IMR-90 (cell line): Measurements from ENCODE around the gene CPNE1. TPM values are rescaled to one million over a fixed set of nuclear protein-coding genes. Genes with fewer than 3 reads are reported as not detected.

Source experiments
- ATAC-seq: fragments of 200-7000 bp; cut with Tn5 transposase; 2 replicates; pipeline ENCODE4 v1.9.1; 2020; ENCODE audit warnings: low read depth, mild to moderate bottlenecking, moderate library complexity
- BruUV-seq: library from RNA; stranded (reverse); fragments of 400-500 nt; replicated peaks from 2 replicates; lab custom pipeline; 2021; lab: Mats Ljungman, UMichigan
- CTCF ChIA-PET: fragments of 300-600 bp; formaldehyde crosslinking; extraction: SDS; loops from one replicate; lab custom pipeline; 2021; ENCODE audit warnings: antibody characterized with exemption; lab: Yijun Ruan, JAX
- POLR2A ChIA-PET: fragments of 300-600 bp; sonication (Branson Sonifier 250); formaldehyde crosslinking; loops from one replicate; lab custom pipeline; 2022; ENCODE audit warnings: antibody characterized with exemption; ENCODE audit not compliant: unreplicated experiment; lab: Charles Lee
- DNase-seq: peaks from one replicate; pipeline ENCODE4 v3.0.0; 2013
- H2AFZ ChIP-seq: replicated peaks from 2 replicates; pipeline ENCODE3; 2013; ENCODE audit warnings: low read length, mild to moderate bottlenecking; ENCODE audit not compliant: poor library complexity
- H2AK5ac ChIP-seq: 2 replicates; pipeline ENCODE4 v1.6.1; 2013; ENCODE audit warnings: low read depth, low read length, inconsistent platforms
- H2AK9ac ChIP-seq: replicated peaks from 2 replicates; pipeline ENCODE3; 2013; ENCODE audit warnings: mild to moderate bottlenecking, low read depth, low read length, moderate library complexity; ENCODE audit not compliant: poor library complexity
- H2BK120ac ChIP-seq: 2 replicates; pipeline ENCODE4 v1.6.1; 2013; ENCODE audit warnings: low read depth, low read length, inconsistent platforms
- H2BK15ac ChIP-seq: 3 replicates; pipeline ENCODE4 v1.6.1; 2013; ENCODE audit warnings: low read depth, low read length, inconsistent platforms
- H2BK20ac ChIP-seq: 2 replicates; pipeline ENCODE4 v1.6.1; 2013; ENCODE audit warnings: low read depth, mild to moderate bottlenecking, inconsistent platforms, low read length, moderate library complexity
- H2BK5ac ChIP-seq: 2 replicates; pipeline ENCODE4 v1.6.1; 2013; ENCODE audit warnings: mild to moderate bottlenecking, low read depth, low read length, inconsistent platforms; ENCODE audit not compliant: poor library complexity, severe bottlenecking
- H3K14ac ChIP-seq: replicated peaks from 2 replicates; pipeline ENCODE4 v1.6.1; 2013; ENCODE audit warnings: low read depth, low read length, inconsistent platforms
- H3K18ac ChIP-seq: 2 replicates; pipeline ENCODE4 v1.6.1; 2013; ENCODE audit warnings: low read depth, low read length, control low read depth
- H3K23ac ChIP-seq: 2 replicates; pipeline ENCODE4 v1.6.1; 2013; ENCODE audit warnings: low read depth, low read length, inconsistent platforms
- H3K27ac ChIP-seq: 2 replicates; pipeline ENCODE4 v1.5.1; 2013; ENCODE audit warnings: mild to moderate bottlenecking, control low read depth, low read length; ENCODE audit not compliant: insufficient read depth
- H3K27me3 ChIP-seq: 2 replicates; pipeline ENCODE4 v1.6.1; 2013; ENCODE audit warnings: low read length; ENCODE audit not compliant: control insufficient read depth, insufficient read depth
- H3K36me3 ChIP-seq: 2 replicates; pipeline ENCODE4 v1.6.1; 2013; ENCODE audit warnings: low read length, mixed read lengths; ENCODE audit not compliant: control insufficient read depth, insufficient read depth
- H3K4ac ChIP-seq: 2 replicates; pipeline ENCODE4 v1.6.1; 2013; ENCODE audit warnings: low read depth, low read length, inconsistent platforms
- H3K4me1 ChIP-seq: 2 replicates; pipeline ENCODE4 v1.6.1; 2013; ENCODE audit warnings: low read length, mixed read lengths; ENCODE audit not compliant: control insufficient read depth, insufficient read depth
- H3K4me2 ChIP-seq: 2 replicates; pipeline ENCODE4 v1.6.1; 2013; ENCODE audit warnings: low read depth, mild to moderate bottlenecking, control low read depth, low read length, moderate library complexity
- H3K4me3 ChIP-seq: 2 replicates; pipeline ENCODE4 v1.5.1; 2013; ENCODE audit warnings: low read depth, mild to moderate bottlenecking, control low read depth, low read length, moderate library complexity; ENCODE audit not compliant: insufficient read depth
- H3K56ac ChIP-seq: 2 replicates; pipeline ENCODE4 v1.6.1; 2013; ENCODE audit warnings: low read length, inconsistent platforms; ENCODE audit not compliant: insufficient read depth; ENCODE audit errors: extremely low read depth
- H3K79me1 ChIP-seq, 2 experiments: 2 replicates each; pipeline ENCODE4 v1.6.1; 2013; ENCODE audit warnings: low read length in 2 of 2, inconsistent platforms in 1 of 2, low read depth in 1 of 2
- H3K9ac ChIP-seq: 2 replicates; pipeline ENCODE4 v1.6.1; 2013; ENCODE audit warnings: low read depth, low read length, control low read depth
- H3K9me1 ChIP-seq: 2 replicates; pipeline ENCODE4 v1.6.1; 2013; ENCODE audit warnings: low read length, inconsistent platforms; ENCODE audit not compliant: insufficient read depth
- H3K9me3 ChIP-seq: 2 replicates; pipeline ENCODE4 v1.6.1; 2013; ENCODE audit warnings: low read length; ENCODE audit not compliant: control insufficient read depth, insufficient read depth
- H4K20me1 ChIP-seq: 2 replicates; pipeline ENCODE4 v1.6.1; 2013; ENCODE audit warnings: low read length, inconsistent platforms; ENCODE audit not compliant: insufficient read depth
- H4K5ac ChIP-seq: 2 replicates; pipeline ENCODE4 v1.6.1; 2013; ENCODE audit warnings: mild to moderate bottlenecking, low read depth, low read length, control low read depth
- H4K8ac ChIP-seq, 2 experiments: 2 replicates each; pipeline ENCODE4 v1.6.1; 2013; ENCODE audit warnings: low read depth in 2 of 2, low read length in 2 of 2, control low read depth in 1 of 2, inconsistent platforms in 1 of 2
- H4K91ac ChIP-seq: 2 replicates; pipeline ENCODE4 v1.6.1; 2013; ENCODE audit warnings: low read depth, low read length, inconsistent platforms; ENCODE audit not compliant: insufficient read depth
- BHLHE40 ChIP-seq: fragments of 150-350 bp; IDR thresholded peaks from 2 replicates; pipeline ENCODE4 v1.6.1; 2016; ENCODE audit warnings: mild to moderate bottlenecking, low read depth, low read length
- CEBPB ChIP-seq: IDR thresholded peaks from 2 replicates; pipeline ENCODE4 v1.6.1; 2012; ENCODE audit warnings: low read depth, low read length, improper control_type of control experiment
- CHD1 ChIP-seq: IDR thresholded peaks from 2 replicates; pipeline ENCODE4 v1.6.1; 2012; ENCODE audit warnings: low read depth, low read length, improper control_type of control experiment
- FOS ChIP-seq: fragments of 150-350 bp; IDR thresholded peaks from 2 replicates; pipeline ENCODE4 v1.6.1; 2016; ENCODE audit warnings: low read depth, low read length
- MAFK ChIP-seq: IDR thresholded peaks from 2 replicates; pipeline ENCODE4 v1.6.1; 2012; ENCODE audit warnings: low read depth, low read length, improper control_type of control experiment
- MAZ ChIP-seq: IDR thresholded peaks from 2 replicates; pipeline ENCODE4 v1.6.1; 2012; ENCODE audit warnings: low read depth, mild to moderate bottlenecking, low read length, improper control_type of control experiment, moderate library complexity, borderline replicate concordance
- MXI1 ChIP-seq: IDR thresholded peaks from 2 replicates; pipeline ENCODE4 v1.6.1; 2012; ENCODE audit warnings: low read depth, mild to moderate bottlenecking, low read length, moderate library complexity, borderline replicate concordance
- NFE2L2 ChIP-seq: fragments of 150-350 bp; IDR thresholded peaks from 2 replicates; pipeline ENCODE4 v1.6.1; 2016; ENCODE audit warnings: low read depth, mild to moderate bottlenecking, low read length
- POLR2A ChIP-seq: IDR thresholded peaks from 2 replicates; pipeline ENCODE4 v1.6.1; 2012; ENCODE audit warnings: mild to moderate bottlenecking, low read depth, low read length
- RAD21 ChIP-seq: IDR thresholded peaks from 2 replicates; pipeline ENCODE4 v1.6.1; 2012; ENCODE audit warnings: low read length, improper control_type of control experiment
- RCOR1 ChIP-seq: IDR thresholded peaks from 2 replicates; pipeline ENCODE4 v1.6.1; 2012; ENCODE audit warnings: mild to moderate bottlenecking, low read length, improper control_type of control experiment; ENCODE audit not compliant: insufficient replicate concordance
- RFX5 ChIP-seq: IDR thresholded peaks from 2 replicates; pipeline ENCODE4 v1.8.0; 2012; ENCODE audit warnings: low read depth, mild to moderate bottlenecking, low read length, moderate library complexity
- WGBS, 2 experiments: methylation state at CpG; one replicate each; pipeline versions ENCODE4 v1.1.5 to v1.1.7; 2013; ENCODE audit warnings: missing lambda C conversion rate in 2 of 2; ENCODE audit not compliant: insufficient read length in 1 of 2; ENCODE audit errors: extremely low coverage in 2 of 2; 5-methylcytosine and 5-hydroxymethylcytosine counted together
- dilution Hi-C: fragments of 300-500 bp; cut with HindIII; formaldehyde crosslinking; loops from one replicate; pipeline ENCODE4 v1.14.3; 2018; ENCODE audit warnings: low sequenced_read_pairs; ENCODE audit not compliant: unreplicated experiment
- in situ Hi-C: fragments of 300-500 bp; cut with MboI; formaldehyde crosslinking; loops from 3 replicates; pipeline ENCODE4 v1.14.3; 2019; ENCODE audit warnings: low sequenced_read_pairs, inconsistent platforms, mixed read lengths
- intact Hi-C: fragments of 100-400 bp; cut with micrococcal nuclease; formaldehyde crosslinking; loops from 2 replicates; pipeline ENCODE4 v1.10.0; 2022
- polyA plus RNA-seq, 3 experiments: library from polyadenylated mRNA; depleted of rRNA; stranded (reverse); fragments of >200 nt; gene quantifications; 2 replicates each; pipeline ENCODE4 v1.2.3, GENCODE V29; 2012; ENCODE audit warnings: low replicate concordance in 1 of 3
- total RNA-seq: library from RNA; depleted of rRNA; stranded (reverse); fragments of >200 nt; gene quantifications from 2 replicates; pipeline ENCODE4 v1.2.3, GENCODE V29; 2012
- TF ChIP-seq, protein P1 (sequence below): fragments of 150-350 bp; IDR thresholded peaks from 2 replicates; pipeline ENCODE4 v1.6.1; 2016; ENCODE audit warnings: low read depth, mild to moderate bottlenecking, low read length, moderate library complexity, borderline replicate concordance
- TF ChIP-seq, protein P2 (sequence below): fragments of 150-350 bp; IDR thresholded peaks from 2 replicates; pipeline ENCODE4 v1.6.1; 2017; ENCODE audit warnings: mild to moderate bottlenecking, antibody characterized with exemption, low read length, low read depth
- TF ChIP-seq, protein P3 (sequence below): conservative IDR thresholded peaks from 2 replicates; pipeline ENCODE4 v1.5.1; 2012; ENCODE audit warnings: mild to moderate bottlenecking, low read depth, low read length, improper control_type of control experiment

CPNE1 gene
- total and polyA plus RNA-seq, 2 of the 4 experiments (the other 2 are of a cell fraction): 163 to 165 TPM

DNA sequence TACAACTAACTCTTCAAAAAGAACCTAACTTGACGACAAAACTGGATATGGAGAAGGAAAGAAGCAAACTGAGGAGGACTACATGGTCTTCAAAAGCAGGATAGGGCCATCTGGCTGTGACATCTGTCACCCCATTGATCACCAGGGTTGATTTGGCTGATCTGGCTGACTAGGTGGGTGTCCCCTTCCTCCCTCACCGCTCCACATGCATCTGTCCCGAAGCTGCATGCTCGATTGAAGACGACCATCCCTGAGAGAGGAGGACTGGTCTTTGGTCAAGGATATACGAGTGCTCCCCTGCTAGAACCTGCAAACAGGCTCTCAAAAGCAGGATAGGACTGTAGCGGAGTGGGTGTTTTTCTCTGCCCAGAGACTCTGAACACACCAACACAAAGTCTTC, 21.7 kb downstream of the CPNE1 start:
- Histone ChIP-seq H3K14ac (no peak overlapping the region), H4K91ac (no peak overlapping the region), H2BK20ac (no peak overlapping the region), H2BK120ac (no peak overlapping the region), H2BK5ac (no peak overlapping the region), H3K9ac (no peak overlapping the region), H3K79me1 (peaks cover 52 to 94% of the 10 kb centered on the region in 2 experiments), H3K23ac (no peak overlapping the region), H3K27ac (no peak overlapping the region), H3K4ac (no peak overlapping the region), H2AFZ (no peak overlapping the region), H4K8ac (no peak overlapping the region), H3K4me3 (no peak overlapping the region), H3K9me1 (peaks cover 30% of the 10 kb centered on the region), H3K56ac (no peak overlapping the region), H3K36me3 (peaks cover 2% of the 10 kb centered on the region; the same call in 1 of the 2 replicates), H3K4me1 (no peaks in the 10 kb centered on the region), H3K9me3 (no peaks in the 10 kb centered on the region), H2BK15ac (no peak overlapping the region), H4K20me1 (peaks cover 86% of the 10 kb centered on the region), H2AK5ac (no peak overlapping the region), H4K5ac (no peak overlapping the region), H3K4me2 (no peak overlapping the region), H3K27me3 (no peaks in the 10 kb centered on the region), H3K18ac (no peak overlapping the region), H2AK9ac (no peak overlapping the region)
- intact Hi-C loops (no loop called here), dilution Hi-C loops (no loop called here), in situ Hi-C loops (no loop called here)
- CTCF ChIA-PET: no interaction called here
- DNase-seq (no peak), ATAC-seq (no peak)
- no CpG with 5 or more reads among the region's 7 CpGs for WGBS, 2 experiments
- POLR2A ChIA-PET: interaction anchor here (0.5 kb wide), 1 partner anchor 420 kb away, joined by 3 read pairs; no protein-coding TSS in a partner anchor
- BruUV-seq: no TSS peak
- TF ChIP-seq RFX5: no peak
- TF ChIP-seq, protein P1, sequence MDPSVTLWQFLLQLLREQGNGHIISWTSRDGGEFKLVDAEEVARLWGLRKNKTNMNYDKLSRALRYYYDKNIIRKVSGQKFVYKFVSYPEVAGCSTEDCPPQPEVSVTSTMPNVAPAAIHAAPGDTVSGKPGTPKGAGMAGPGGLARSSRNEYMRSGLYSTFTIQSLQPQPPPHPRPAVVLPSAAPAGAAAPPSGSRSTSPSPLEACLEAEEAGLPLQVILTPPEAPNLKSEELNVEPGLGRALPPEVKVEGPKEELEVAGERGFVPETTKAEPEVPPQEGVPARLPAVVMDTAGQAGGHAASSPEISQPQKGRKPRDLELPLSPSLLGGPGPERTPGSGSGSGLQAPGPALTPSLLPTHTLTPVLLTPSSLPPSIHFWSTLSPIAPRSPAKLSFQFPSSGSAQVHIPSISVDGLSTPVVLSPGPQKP: no peak
- no peak for TF ChIP-seq POLR2A
- no peak for TF ChIP-seq CHD1
- no peak for TF ChIP-seq MAFK
- TF ChIP-seq MXI1: no peak
- no peak for TF ChIP-seq RCOR1
- no peak for TF ChIP-seq MAZ
- no peak for TF ChIP-seq NFE2L2
- TF ChIP-seq FOS: no peak
- no peak for TF ChIP-seq CEBPB
- TF ChIP-seq BHLHE40: no peak
- TF ChIP-seq, protein P2, sequence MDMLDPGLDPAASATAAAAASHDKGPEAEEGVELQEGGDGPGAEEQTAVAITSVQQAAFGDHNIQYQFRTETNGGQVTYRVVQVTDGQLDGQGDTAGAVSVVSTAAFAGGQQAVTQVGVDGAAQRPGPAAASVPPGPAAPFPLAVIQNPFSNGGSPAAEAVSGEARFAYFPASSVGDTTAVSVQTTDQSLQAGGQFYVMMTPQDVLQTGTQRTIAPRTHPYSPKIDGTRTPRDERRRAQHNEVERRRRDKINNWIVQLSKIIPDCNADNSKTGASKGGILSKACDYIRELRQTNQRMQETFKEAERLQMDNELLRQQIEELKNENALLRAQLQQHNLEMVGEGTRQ: no peak
- no peak for TF ChIP-seq RAD21
- TF ChIP-seq, protein P3, sequence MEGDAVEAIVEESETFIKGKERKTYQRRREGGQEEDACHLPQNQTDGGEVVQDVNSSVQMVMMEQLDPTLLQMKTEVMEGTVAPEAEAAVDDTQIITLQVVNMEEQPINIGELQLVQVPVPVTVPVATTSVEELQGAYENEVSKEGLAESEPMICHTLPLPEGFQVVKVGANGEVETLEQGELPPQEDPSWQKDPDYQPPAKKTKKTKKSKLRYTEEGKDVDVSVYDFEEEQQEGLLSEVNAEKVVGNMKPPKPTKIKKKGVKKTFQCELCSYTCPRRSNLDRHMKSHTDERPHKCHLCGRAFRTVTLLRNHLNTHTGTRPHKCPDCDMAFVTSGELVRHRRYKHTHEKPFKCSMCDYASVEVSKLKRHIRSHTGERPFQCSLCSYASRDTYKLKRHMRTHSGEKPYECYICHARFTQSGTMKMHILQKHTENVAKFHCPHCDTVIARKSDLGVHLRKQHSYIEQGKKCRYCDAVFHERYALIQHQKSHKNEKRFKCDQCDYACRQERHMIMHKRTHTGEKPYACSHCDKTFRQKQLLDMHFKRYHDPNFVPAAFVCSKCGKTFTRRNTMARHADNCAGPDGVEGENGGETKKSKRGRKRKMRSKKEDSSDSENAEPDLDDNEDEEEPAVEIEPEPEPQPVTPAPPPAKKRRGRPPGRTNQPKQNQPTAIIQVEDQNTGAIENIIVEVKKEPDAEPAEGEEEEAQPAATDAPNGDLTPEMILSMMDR: no peak
